PC-9 (cell line): ENCODE data around the gene MYH8. TPM values are rescaled to one million over a fixed set of nuclear protein-coding genes. Genes with fewer than 3 reads are reported as not detected.

Experiments used
- BruUV-seq: library from RNA; stranded (reverse); fragments of 400-500 nt; replicated peaks from 2 replicates; lab custom pipeline; 2021; lab: Mats Ljungman, UMichigan
- CTCF ChIA-PET: fragments of 300-600 bp; sonication (Branson Sonifier 250); formaldehyde crosslinking; loops from one replicate; lab custom pipeline; 2022; ENCODE audit warnings: antibody characterized with exemption; lab: Charles Lee
- POLR2A ChIA-PET: fragments of 300-600 bp; sonication (Branson Sonifier 250); formaldehyde crosslinking; loops from one replicate; lab custom pipeline; 2022; ENCODE audit warnings: antibody characterized with exemption; ENCODE audit not compliant: unreplicated experiment; lab: Charles Lee
- DNase-seq, 2 experiments: peaks; one replicate each; pipeline versions ENCODE4 v3.0.0 to v3.0.0-alpha.2; 2015 to 2022; ENCODE audit warnings: mixed read lengths in 1 of 2
- H2AFZ ChIP-seq: fragments of 200-600 bp; sonication (generic); 2 replicates; pipeline ENCODE4 v1.8.1; 2017; ENCODE audit warnings: antibody characterized with exemption
- H3F3A ChIP-seq: fragments of 200-600 bp; sonication (generic); 2 replicates; pipeline ENCODE4 v1.8.1; 2017; ENCODE audit warnings: antibody characterized with exemption, mild to moderate bottlenecking, low read depth; ENCODE audit not compliant: insufficient read depth
- H3K27ac ChIP-seq: fragments of 200-600 bp; sonication (generic); 2 replicates; pipeline ENCODE4 v1.6.1; 2016; ENCODE audit warnings: mixed run types
- H3K27me3 ChIP-seq: fragments of 200-600 bp; sonication (generic); 2 replicates; pipeline ENCODE4 v1.6.1; 2016; ENCODE audit warnings: low read depth, mixed run types; ENCODE audit not compliant: insufficient read depth
- H3K36me3 ChIP-seq: fragments of 200-600 bp; sonication (generic); 2 replicates; pipeline ENCODE4 v1.6.1; 2016; ENCODE audit warnings: low read depth, mixed run types
- H3K4me1 ChIP-seq: fragments of 200-600 bp; sonication (generic); replicated peaks from 2 replicates; pipeline ENCODE4 v1.6.1; 2016; ENCODE audit warnings: mixed run types; ENCODE audit not compliant: insufficient read depth
- H3K4me2 ChIP-seq: fragments of 200-600 bp; sonication (generic); 2 replicates; pipeline ENCODE4 v1.6.1; 2017; ENCODE audit warnings: mixed run types
- H3K4me3 ChIP-seq: fragments of 200-600 bp; sonication (generic); 2 replicates; pipeline ENCODE4 v1.6.1; 2016; ENCODE audit warnings: mixed run types
- H3K79me2 ChIP-seq: fragments of 200-600 bp; sonication (generic); 2 replicates; pipeline ENCODE4 v1.6.1; 2017; ENCODE audit warnings: low read depth, mixed run types
- H3K9me2 ChIP-seq: fragments of 200-600 bp; sonication (generic); 2 replicates; pipeline ENCODE4 v1.8.1; 2017; ENCODE audit warnings: mild to moderate bottlenecking; ENCODE audit not compliant: insufficient read depth
- H3K9me3 ChIP-seq: fragments of 200-600 bp; sonication (generic); 2 replicates; pipeline ENCODE4 v1.8.1; 2016; ENCODE audit warnings: low read depth; ENCODE audit not compliant: insufficient read depth
- H4K20me1 ChIP-seq: fragments of 200-600 bp; sonication (generic); 2 replicates; pipeline ENCODE4 v1.8.1; 2017; ENCODE audit not compliant: insufficient read depth
- CTCF ChIP-seq: fragments of 200-600 bp; sonication (generic); conservative IDR thresholded peaks from 2 replicates; pipeline ENCODE4 v1.6.1; 2017; ENCODE audit warnings: mixed run types, antibody characterized with exemption, mild to moderate bottlenecking, moderate library complexity
- EZH2 ChIP-seq: fragments of 200-600 bp; sonication (generic); IDR thresholded peaks from 2 replicates; pipeline ENCODE4 v1.8.0; 2017; ENCODE audit warnings: antibody characterized with exemption, low read depth
- intact Hi-C: fragments of 100-400 bp; cut with micrococcal nuclease; formaldehyde crosslinking; loops from one replicate; pipeline ENCODE4 v1.10.0; 2022; ENCODE audit not compliant: unreplicated experiment
- total RNA-seq: library from RNA; stranded (reverse); gene quantifications from 2 replicates; pipeline ENCODE4 v1.2.3, GENCODE V29; 2021

The MYH8 gene
- total RNA-seq, 1 experiment from 2014 or later, result not detected

DNA sequence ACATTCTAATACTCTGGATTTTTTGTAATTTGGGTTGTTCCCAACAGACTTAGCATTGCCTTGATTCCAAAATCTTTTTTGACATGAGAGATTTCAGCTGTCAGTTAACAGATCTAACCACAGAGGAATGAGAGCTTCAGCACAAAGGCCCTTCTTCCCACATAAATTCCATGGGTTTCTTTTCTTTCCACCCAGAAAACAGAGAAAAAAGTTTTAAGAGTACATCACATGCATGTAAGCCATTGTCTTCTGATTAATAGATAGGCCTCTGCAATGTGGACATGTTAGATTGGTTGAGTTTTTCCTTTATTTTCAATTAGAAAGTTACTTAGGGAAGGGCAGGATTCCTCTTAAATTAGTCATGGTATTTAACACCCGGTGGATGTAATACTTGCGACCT is 939 bp downstream of the MYH8 start:
- BruUV-seq, result no TSS peak
- CTCF ChIA-PET, result no interaction called here
- intact Hi-C loops, result no loop called here
- no peak overlapping the region for H3K4me2 ChIP-seq
- POLR2A ChIA-PET, result no interaction called here
- no peak overlapping the region for H2AFZ ChIP-seq
- no peaks in the 10 kb centered on the region for H3K27me3 ChIP-seq
- no peaks in the 10 kb centered on the region for H3K36me3 ChIP-seq
- no peaks in the 10 kb centered on the region for H3K4me1 ChIP-seq
- no peaks in the 10 kb centered on the region for H3K9me2 ChIP-seq
- no peaks in the 10 kb centered on the region for H3K9me3 ChIP-seq
- no peak overlapping the region for H3K27ac ChIP-seq
- no peak for DNase-seq
- H3K4me3 ChIP-seq, result no peak overlapping the region
- no peaks in the 10 kb centered on the region for H3F3A ChIP-seq
- no peaks in the 10 kb centered on the region for H4K20me1 ChIP-seq
- TF ChIP-seq EZH2, result no peak
- TF ChIP-seq CTCF, result no peak
- H3K79me2 ChIP-seq, result no peaks in the 10 kb centered on the region

GRCh38 chr17:10417431-10417830 is 4.3 kb downstream of the MYH8 start:
- intact Hi-C loops, result no loop called here
- Histone ChIP-seq H3K36me3 (no peaks in the 10 kb centered on the region), H2AFZ (no peak overlapping the region), H3K4me2 (no peak overlapping the region), H3K9me2 (no peaks in the 10 kb centered on the region), H3K4me3 (no peak overlapping the region), H3F3A (no peaks in the 10 kb centered on the region), H3K27ac (no peak overlapping the region), H3K4me1 (no peaks in the 10 kb centered on the region), H3K9me3 (no peaks in the 10 kb centered on the region), H3K27me3 (no peaks in the 10 kb centered on the region), H3K79me2 (no peaks in the 10 kb centered on the region), H4K20me1 (no peaks in the 10 kb centered on the region)
- CTCF ChIA-PET, result no interaction called here
- BruUV-seq, result no TSS peak
- no peak for TF ChIP-seq CTCF
- no peak for TF ChIP-seq EZH2
- no peak for DNase-seq
- POLR2A ChIA-PET, result no interaction called here

- Histone ChIP-seq H3K27ac (no peak overlapping the region), H3K9me3 (no peaks in the 10 kb centered on the region), H3K36me3 (no peaks in the 10 kb centered on the region), H3K4me1 (no peaks in the 10 kb centered on the region), H3K4me3 (no peak overlapping the region), H3F3A (no peaks in the 10 kb centered on the region), H2AFZ (no peak overlapping the region), H3K79me2 (no peaks in the 10 kb centered on the region), H3K4me2 (no peak overlapping the region), H3K9me2 (no peaks in the 10 kb centered on the region), H4K20me1 (no peaks in the 10 kb centered on the region), H3K27me3 (no peaks in the 10 kb centered on the region)
- TF ChIP-seq CTCF (no peak), EZH2 (no peak)
- DNase-seq, result no peak
- no TSS peak for BruUV-seq
- ChIA-PET POLR2A (no interaction called here), CTCF (no interaction called here)
- intact Hi-C loops, result no loop called here
Measured at GRCh38 chr17:10415161-10415560, 6.6 kb downstream of the MYH8 start.
